ENCODE results near the gene CAMK1D. TPM values are rescaled to one million over a fixed set of nuclear protein-coding genes. Genes with fewer than 3 reads are reported as not detected.
"Not testable (repeated sequence)": the region's sequence is repeated elsewhere in the genome, so short reads cannot be mapped to it uniquely, and the experiment has no call there.

Gene CAMK1D
- total RNA-seq, 4 donors from 2014 or later, result 0.55 to 2.2 (median 1.5) TPM

DNA sequence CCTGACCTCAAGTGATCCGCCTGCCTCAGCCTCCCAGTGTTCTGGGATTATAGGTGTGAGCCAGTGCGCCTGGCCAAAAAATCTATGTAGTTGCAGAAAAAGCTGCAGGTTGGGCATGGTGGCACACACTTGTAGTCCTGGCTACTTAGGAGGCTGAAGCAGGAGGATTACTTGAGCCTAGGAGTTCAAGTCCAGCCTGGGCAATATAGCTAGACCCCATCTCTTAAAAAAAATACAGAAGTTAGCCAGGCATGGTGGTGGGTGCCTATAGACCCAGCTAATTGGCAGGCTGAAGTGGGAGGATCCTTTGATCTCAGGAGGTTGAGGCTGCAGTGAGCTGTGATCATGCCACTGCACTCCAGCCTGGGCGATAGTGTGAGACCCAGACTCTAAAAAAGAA lies 24.8 kb upstream of the CAMK1D start:
- intact Hi-C loops (cut with DNase I; ENCODE audit: low total_unique reads), result no loop called here
- ATAC-seq (no peak), DNase-seq (no peak)
- in situ Hi-C loops (cut with MboI; ENCODE audit: low sequenced_read_pairs in 4 of 4), result no loop called here
- TF ChIP-seq, protein P1, sequence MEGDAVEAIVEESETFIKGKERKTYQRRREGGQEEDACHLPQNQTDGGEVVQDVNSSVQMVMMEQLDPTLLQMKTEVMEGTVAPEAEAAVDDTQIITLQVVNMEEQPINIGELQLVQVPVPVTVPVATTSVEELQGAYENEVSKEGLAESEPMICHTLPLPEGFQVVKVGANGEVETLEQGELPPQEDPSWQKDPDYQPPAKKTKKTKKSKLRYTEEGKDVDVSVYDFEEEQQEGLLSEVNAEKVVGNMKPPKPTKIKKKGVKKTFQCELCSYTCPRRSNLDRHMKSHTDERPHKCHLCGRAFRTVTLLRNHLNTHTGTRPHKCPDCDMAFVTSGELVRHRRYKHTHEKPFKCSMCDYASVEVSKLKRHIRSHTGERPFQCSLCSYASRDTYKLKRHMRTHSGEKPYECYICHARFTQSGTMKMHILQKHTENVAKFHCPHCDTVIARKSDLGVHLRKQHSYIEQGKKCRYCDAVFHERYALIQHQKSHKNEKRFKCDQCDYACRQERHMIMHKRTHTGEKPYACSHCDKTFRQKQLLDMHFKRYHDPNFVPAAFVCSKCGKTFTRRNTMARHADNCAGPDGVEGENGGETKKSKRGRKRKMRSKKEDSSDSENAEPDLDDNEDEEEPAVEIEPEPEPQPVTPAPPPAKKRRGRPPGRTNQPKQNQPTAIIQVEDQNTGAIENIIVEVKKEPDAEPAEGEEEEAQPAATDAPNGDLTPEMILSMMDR (IDR thresholded peaks at IDR 0.05 in 4 of 5, conservative IDR thresholded peaks at IDR 0.05 in 1 of 5), result no peak
- no peak for TF ChIP-seq POLR2A (IDR thresholded peaks at IDR 0.05)
- Histone ChIP-seq H3K4me3 (no peak overlapping the region), H3K4me1 (no peaks in the 10 kb centered on the region), H3K36me3 (no peaks in the 10 kb centered on the region), H3K27me3 (no peaks in the 10 kb centered on the region), H3K27ac (no peak overlapping the region), H3K9me3 (no peaks in the 10 kb centered on the region)

DNA sequence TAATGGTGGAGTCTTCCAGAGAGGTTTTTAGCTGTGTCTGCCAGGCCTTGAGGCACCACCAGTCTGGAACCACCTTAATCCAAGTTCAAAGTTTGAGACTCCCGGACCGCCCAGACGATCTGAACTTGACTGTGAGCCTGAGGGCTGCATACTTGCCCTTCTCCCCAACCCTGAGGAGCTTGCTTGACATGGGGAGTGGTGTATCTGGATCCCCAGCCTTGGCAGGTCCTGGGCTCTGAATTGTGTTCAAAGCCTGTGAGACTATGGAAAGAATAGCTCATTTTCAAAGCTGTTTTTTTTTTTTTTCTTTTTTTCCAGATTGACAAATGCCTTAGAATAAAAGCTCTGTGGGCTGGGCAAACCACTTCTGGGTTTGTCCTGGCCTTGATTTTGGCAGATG lies 22.3 kb upstream of the CAMK1D start:
- Histone ChIP-seq H3K9me3 (no peaks in the 10 kb centered on the region), H3K27ac (no peak overlapping the region), H3K4me1 (no peaks in the 10 kb centered on the region), H3K36me3 (no peaks in the 10 kb centered on the region), H3K27me3 (no peaks in the 10 kb centered on the region), H3K4me3 (no peak overlapping the region)
- ATAC-seq (no peak), DNase-seq (no peak)
- intact Hi-C loops (cut with DNase I; ENCODE audit: low total_unique reads), result no loop called here
- TF ChIP-seq, protein P1 (IDR thresholded peaks at IDR 0.05 in 4 of 5, conservative IDR thresholded peaks at IDR 0.05 in 1 of 5), result no peak
- no peak for TF ChIP-seq POLR2A (IDR thresholded peaks at IDR 0.05)
- in situ Hi-C loops (cut with MboI; ENCODE audit: low sequenced_read_pairs in 4 of 4), result no loop called here

DNA sequence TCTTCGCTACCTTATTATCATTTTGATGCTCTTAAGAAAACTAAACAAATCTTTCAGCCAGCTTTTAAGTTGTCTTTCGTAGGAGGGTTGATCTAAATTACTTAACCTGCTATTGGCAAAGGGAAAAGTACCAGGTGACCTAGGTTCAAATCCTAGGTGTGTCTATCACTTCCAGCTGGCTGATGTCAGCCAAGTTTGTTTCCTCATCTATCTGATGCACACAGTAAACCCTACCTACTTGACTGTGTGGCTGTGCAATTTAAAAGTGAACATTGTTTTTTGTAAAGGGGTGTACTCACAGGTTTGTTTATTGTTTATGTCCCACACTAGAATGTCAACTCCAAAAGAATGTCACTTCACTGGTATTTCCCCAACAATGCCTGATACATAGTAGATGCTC lies 21.9 kb upstream of the CAMK1D start:
- no peaks in the 10 kb centered on the region for H3K4me1 ChIP-seq
- no peaks in the 10 kb centered on the region for H3K9me3 ChIP-seq
- intact Hi-C loops (cut with DNase I; ENCODE audit: low total_unique reads) (no loop called here), in situ Hi-C loops (cut with MboI; ENCODE audit: low sequenced_read_pairs in 4 of 4) (no loop called here)
- no peak for DNase-seq
- no peak for ATAC-seq
- TF ChIP-seq POLR2A (IDR thresholded peaks at IDR 0.05), result no peak
- TF ChIP-seq, protein P1 (IDR thresholded peaks at IDR 0.05 in 4 of 5, conservative IDR thresholded peaks at IDR 0.05 in 1 of 5), result no peak
- H3K27ac ChIP-seq, result no peak overlapping the region
- H3K27me3 ChIP-seq, result no peaks in the 10 kb centered on the region
- no peak overlapping the region for H3K4me3 ChIP-seq
- H3K36me3 ChIP-seq, result no peaks in the 10 kb centered on the region

DNA sequence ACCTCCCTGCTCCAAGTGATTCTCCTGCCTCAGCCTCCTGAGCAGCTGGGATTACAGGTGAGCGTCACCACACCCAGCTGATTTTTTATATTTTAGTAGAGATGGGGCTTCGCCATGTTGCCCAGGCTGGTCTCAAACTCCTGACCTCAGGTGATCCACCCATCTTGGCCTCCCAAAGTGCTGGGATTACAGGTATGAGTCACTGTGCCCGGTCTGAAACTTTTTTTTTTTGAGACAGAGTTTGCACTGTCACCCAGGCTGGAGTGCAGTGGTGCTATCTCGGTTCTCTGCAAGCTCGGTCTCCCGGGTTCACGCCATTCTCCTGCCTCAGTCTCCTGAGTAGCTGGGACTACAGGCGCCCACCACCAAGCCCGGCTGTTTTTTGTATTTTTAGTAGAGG lies 21.0 kb upstream of the CAMK1D start:
- H3K4me3 ChIP-seq; in situ Hi-C loops (cut with MboI; ENCODE audit: low sequenced_read_pairs in 4 of 4); DNase-seq; intact Hi-C loops (cut with DNase I; ENCODE audit: low total_unique reads); H3K36me3 ChIP-seq; ATAC-seq; H3K9me3 ChIP-seq; H3K27ac ChIP-seq; H3K4me1 ChIP-seq; H3K27me3 ChIP-seq: not testable (repeated sequence)

DNA sequence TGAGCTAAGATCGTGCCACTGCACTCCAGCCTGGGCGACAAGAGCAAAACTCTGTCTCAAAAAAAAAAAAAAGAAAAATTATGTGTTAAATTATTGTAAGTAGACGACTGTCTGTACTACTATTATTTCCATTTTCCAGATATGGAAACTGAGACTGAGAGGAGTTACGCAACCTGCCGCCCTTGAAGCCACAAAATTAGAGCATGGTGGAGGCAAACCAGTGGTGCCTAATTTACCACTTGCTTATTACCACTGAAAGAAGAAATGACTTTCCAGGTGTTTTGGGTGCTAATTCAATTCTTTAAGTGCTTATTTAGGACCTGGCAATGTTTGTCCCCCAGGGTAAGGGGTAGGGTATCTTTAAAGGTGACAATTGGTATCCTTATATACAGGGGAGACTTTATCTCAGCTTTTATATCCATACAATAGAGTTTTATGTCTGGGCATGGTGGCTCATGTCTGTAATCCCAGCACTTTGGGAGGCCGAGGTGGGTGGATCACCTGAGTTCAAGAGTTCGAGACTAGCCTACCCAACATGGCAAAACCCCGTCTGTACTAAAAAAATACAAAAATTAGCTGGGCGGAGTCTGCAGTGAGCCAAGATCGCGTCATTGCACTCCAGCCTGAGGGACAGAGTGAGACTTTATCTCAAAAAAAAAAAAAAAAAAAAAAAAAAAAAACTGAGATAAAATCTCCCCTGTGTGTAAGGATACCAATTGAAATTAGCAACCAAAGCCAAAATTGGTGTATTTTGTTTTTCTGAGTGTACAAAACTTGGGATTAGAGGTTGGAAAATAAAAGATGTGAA lies 16.6 kb upstream of the CAMK1D start:
- DNase-seq (no peak), ATAC-seq (no peak)
- no peaks in the 10 kb centered on the region for H3K9me3 ChIP-seq
- intact Hi-C loops (cut with DNase I; ENCODE audit: low total_unique reads) (no loop called here), in situ Hi-C loops (cut with MboI; ENCODE audit: low sequenced_read_pairs in 4 of 4) (no loop called here)
- peak overlapping the region in 3 of 4 donors; percentile 33 to 50 (median 45) for H3K27ac ChIP-seq
- no peaks in the 10 kb centered on the region for H3K27me3 ChIP-seq
- TF ChIP-seq, protein P1 (IDR thresholded peaks at IDR 0.05 in 4 of 5, conservative IDR thresholded peaks at IDR 0.05 in 1 of 5), result no peak
- TF ChIP-seq POLR2A (IDR thresholded peaks at IDR 0.05), result no peak
- no peak overlapping the region for H3K4me3 ChIP-seq
- no peaks in the 10 kb centered on the region for H3K4me1 ChIP-seq
- H3K36me3 ChIP-seq, result no peaks in the 10 kb centered on the region

All from gastrocnemius medialis (tissue), 4 donors.